ENCODE data around the gene SLC35B2.

DNA sequence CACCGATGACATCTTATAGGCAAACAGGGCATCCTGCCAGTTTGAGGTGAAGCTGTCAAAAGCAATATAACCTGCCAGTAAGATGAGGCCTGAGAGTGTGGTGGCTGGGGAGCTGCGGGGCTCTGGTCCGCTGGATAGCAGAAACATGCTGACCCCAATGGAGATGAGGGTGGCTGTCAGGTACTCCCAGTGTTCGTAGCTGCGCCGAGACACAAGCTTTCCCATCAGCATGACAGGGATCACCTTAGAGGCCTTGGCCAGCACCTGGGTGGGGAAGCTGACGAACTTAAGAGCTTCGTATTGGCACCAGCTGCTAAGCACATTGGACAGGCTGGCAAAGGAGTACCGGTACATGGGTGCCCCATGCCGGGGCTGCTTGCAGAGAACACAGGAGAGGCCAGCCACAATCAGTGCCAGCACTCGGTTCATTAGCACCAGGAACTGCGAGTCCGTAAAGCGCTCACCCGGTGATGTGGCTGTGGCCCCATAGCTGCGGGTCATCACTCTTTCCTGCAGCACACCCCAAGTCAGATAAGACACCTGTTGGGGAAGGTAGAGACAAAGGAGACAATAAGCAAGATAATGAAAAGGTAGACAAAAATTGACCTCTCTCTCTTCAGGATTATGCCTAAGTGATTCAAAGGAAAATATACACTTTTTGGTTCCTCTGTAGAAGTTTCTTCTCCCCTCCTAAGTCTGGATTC is 2.1 kb downstream of the SLC35B2 start:
- no peak for TF ChIP-seq CTCF (IDR thresholded peaks at IDR 0.05; ENCODE audit: low read depth, low read length, missing input control)
- TF ChIP-seq RAD21 (IDR thresholded peaks at IDR 0.05), result no peak
- no peak for TF ChIP-seq TAF1 (conservative IDR thresholded peaks at IDR 0.05)
- TF ChIP-seq, protein P1, sequence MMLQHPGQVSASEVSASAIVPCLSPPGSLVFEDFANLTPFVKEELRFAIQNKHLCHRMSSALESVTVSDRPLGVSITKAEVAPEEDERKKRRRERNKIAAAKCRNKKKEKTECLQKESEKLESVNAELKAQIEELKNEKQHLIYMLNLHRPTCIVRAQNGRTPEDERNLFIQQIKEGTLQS (IDR thresholded peaks at IDR 0.05), result no peak
- TF ChIP-seq, protein P2, sequence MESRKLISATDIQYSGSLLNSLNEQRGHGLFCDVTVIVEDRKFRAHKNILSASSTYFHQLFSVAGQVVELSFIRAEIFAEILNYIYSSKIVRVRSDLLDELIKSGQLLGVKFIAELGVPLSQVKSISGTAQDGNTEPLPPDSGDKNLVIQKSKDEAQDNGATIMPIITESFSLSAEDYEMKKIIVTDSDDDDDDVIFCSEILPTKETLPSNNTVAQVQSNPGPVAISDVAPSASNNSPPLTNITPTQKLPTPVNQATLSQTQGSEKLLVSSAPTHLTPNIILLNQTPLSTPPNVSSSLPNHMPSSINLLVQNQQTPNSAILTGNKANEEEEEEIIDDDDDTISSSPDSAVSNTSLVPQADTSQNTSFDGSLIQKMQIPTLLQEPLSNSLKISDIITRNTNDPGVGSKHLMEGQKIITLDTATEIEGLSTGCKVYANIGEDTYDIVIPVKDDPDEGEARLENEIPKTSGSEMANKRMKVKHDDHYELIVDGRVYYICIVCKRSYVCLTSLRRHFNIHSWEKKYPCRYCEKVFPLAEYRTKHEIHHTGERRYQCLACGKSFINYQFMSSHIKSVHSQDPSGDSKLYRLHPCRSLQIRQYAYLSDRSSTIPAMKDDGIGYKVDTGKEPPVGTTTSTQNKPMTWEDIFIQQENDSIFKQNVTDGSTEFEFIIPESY (IDR thresholded peaks at IDR 0.05), result no peak
- TF ChIP-seq HNF4A (conservative IDR thresholded peaks at IDR 0.05), result no peak
- TF ChIP-seq JUND (IDR thresholded peaks at IDR 0.05), result no peak
- no peak for TF ChIP-seq MAX (IDR thresholded peaks at IDR 0.05)
- TF ChIP-seq FOXA1 (IDR thresholded peaks at IDR 0.05), result no peak
- TF ChIP-seq REST (IDR thresholded peaks at IDR 0.05), result no peak
